ENCODE results near the gene SPCS1.

DNA sequence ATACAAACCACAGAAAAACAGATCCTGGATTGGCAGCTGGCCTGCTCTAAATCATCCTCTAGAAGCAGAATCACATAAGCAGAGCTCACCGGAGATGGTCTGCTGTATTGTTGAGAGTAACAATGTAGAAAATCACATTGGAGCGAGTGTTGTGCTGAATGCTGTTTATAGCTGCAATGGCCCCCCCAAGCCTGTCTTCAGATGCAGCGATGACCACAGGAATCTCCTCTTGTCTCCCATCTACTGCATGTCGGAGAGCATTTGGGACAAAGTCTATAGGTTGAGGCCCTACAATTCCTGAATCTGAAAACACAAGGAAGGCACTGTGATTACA is 8.3 kb upstream of the SPCS1 start:
- TF ChIP-seq POLR2AphosphoS5 (IDR thresholded peaks at IDR 0.05; ENCODE audit: borderline replicate concordance, low read depth, low read length) (peak; percentile 13; the same call in 1 of the 2 replicates), EZH2 (IDR thresholded peaks at IDR 0.05) (no peak)
